Measurements from ENCODE around the gene FAM168B. TPM values are rescaled to one million over a fixed set of nuclear protein-coding genes. Genes with fewer than 3 reads are reported as not detected.

FAM168B gene
- total and polyA plus RNA-seq, 12 donors, result 15.7 to 139 (median 95.9) TPM

- peak in 1 of 7 donors; percentile 9 for DNase-seq
- TF ChIP-seq, protein P1, sequence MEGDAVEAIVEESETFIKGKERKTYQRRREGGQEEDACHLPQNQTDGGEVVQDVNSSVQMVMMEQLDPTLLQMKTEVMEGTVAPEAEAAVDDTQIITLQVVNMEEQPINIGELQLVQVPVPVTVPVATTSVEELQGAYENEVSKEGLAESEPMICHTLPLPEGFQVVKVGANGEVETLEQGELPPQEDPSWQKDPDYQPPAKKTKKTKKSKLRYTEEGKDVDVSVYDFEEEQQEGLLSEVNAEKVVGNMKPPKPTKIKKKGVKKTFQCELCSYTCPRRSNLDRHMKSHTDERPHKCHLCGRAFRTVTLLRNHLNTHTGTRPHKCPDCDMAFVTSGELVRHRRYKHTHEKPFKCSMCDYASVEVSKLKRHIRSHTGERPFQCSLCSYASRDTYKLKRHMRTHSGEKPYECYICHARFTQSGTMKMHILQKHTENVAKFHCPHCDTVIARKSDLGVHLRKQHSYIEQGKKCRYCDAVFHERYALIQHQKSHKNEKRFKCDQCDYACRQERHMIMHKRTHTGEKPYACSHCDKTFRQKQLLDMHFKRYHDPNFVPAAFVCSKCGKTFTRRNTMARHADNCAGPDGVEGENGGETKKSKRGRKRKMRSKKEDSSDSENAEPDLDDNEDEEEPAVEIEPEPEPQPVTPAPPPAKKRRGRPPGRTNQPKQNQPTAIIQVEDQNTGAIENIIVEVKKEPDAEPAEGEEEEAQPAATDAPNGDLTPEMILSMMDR (IDR thresholded peaks at IDR 0.05), result no peak
- no peak for TF ChIP-seq POLR2A (IDR thresholded peaks at IDR 0.05)
- 84 to 89% (median 89%) methylated on average over 10 to 12 of the region's 12 CpGs for WGBS, 4 donors
- no peaks in the 10 kb centered on the region for H3K27me3 ChIP-seq
- H3K27ac ChIP-seq, result no peak overlapping the region
- H3K4me1 ChIP-seq (replicated peaks in 1 of 2), result no peaks in the 10 kb centered on the region
- intact Hi-C loops (cut with DNase I), result no loop called here
- H3K4me3 ChIP-seq, result no peak overlapping the region
- no peaks in the 10 kb centered on the region for H3K9me3 ChIP-seq (replicated peaks in 1 of 3)
- H3K36me3 ChIP-seq (replicated peaks in 1 of 2), result no peaks in the 10 kb centered on the region
These were observed 65.4 kb downstream of the FAM168B start for GRCh38 chr2:131027566-131028528.

- TF ChIP-seq, protein P1 (IDR thresholded peaks at IDR 0.05), result no peak
- no peak for TF ChIP-seq POLR2A (IDR thresholded peaks at IDR 0.05)
- intact Hi-C loops (cut with DNase I), result no loop called here
- Histone ChIP-seq H3K36me3 (replicated peaks in 1 of 2) (no peaks in the 10 kb centered on the region), H3K9me3 (replicated peaks in 1 of 3) (no peaks in the 10 kb centered on the region), H3K27ac (no peak overlapping the region), H3K4me1 (replicated peaks in 1 of 2) (no peaks in the 10 kb centered on the region), H3K4me3 (no peak overlapping the region), H3K27me3 (no peaks in the 10 kb centered on the region)
- WGBS, 4 donors, result 55 to 62% (median 57%) methylated on average over 5 of the region's 5 CpGs
- no peak for DNase-seq
These were observed 66.3 kb downstream of the FAM168B start for GRCh38 chr2:131026919-131027318.

- Histone ChIP-seq H3K4me3 (no peak overlapping the region), H3K27ac (no peak overlapping the region), H3K36me3 (replicated peaks in 1 of 2) (no peaks in the 10 kb centered on the region), H3K27me3 (no peaks in the 10 kb centered on the region), H3K9me3 (replicated peaks in 1 of 3) (no peaks in the 10 kb centered on the region), H3K4me1 (replicated peaks in 1 of 2) (no peaks in the 10 kb centered on the region)
- DNase-seq, result no peak
- WGBS, 4 donors, result 75 to 82% (median 78%) methylated on average over 1 of the region's 1 CpG
- TF ChIP-seq POLR2A (IDR thresholded peaks at IDR 0.05), result no peak
- TF ChIP-seq, protein P1 (IDR thresholded peaks at IDR 0.05), result no peak
- intact Hi-C loops (cut with DNase I), result no loop called here
These were observed 69.5 kb downstream of the FAM168B start for GRCh38 chr2:131023758-131024157.

DNA sequence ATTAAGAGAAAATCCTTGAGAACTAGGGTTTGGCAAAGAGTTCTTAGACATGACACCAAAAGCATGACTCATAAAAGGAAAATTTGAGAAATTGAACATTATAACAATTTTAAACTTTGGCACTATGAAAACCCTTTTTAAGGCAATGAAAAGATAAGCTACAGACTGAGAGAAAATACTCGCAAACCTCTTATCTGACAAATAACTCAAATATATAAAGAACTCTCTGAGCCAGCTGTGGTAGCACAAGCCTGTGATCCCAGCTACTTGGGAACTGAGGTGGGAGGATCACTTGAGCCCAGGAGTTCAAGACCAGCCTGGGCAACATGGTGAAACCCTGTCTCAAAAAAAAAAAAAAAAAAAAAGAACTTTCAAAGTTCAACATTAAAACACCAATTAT, 70.5 kb downstream of the FAM168B start:
- no peaks in the 10 kb centered on the region for H3K36me3 ChIP-seq (replicated peaks in 1 of 2)
- intact Hi-C loops (cut with DNase I), result no loop called here
- TF ChIP-seq, protein P1 (IDR thresholded peaks at IDR 0.05), result no peak
- no peak for TF ChIP-seq POLR2A (IDR thresholded peaks at IDR 0.05)
- DNase-seq, result no peak
- 15 to 46% (median 29%) methylated on average over 1 of the region's 1 CpG for WGBS, 4 donors
- H3K4me3 ChIP-seq, result no peak overlapping the region
- no peaks in the 10 kb centered on the region for H3K9me3 ChIP-seq (replicated peaks in 1 of 3)
- no peaks in the 10 kb centered on the region for H3K27me3 ChIP-seq
- H3K27ac ChIP-seq, result no peak overlapping the region
- no peaks in the 10 kb centered on the region for H3K4me1 ChIP-seq (replicated peaks in 1 of 2)

All from adrenal gland (tissue), 12 donors.